PFSK-1 (cell line): Measurements from ENCODE around the gene ATXN8OS.

Experiments used
- FOXP2 ChIP-seq: optimal IDR thresholded peaks from 2 replicates; pipeline ENCODE3; 2011; ENCODE audit warnings: borderline replicate concordance, control low read depth, inconsistent platforms; ENCODE audit not compliant: insufficient read depth; ENCODE audit errors: extremely low read length, extremely low read depth
- POLR2AphosphoS5 ChIP-seq: IDR thresholded peaks from 2 replicates; pipeline ENCODE4 v1.6.1; 2012; ENCODE audit warnings: low read depth, mild to moderate bottlenecking, control low read depth, low read length, moderate library complexity
- SIN3A ChIP-seq: IDR thresholded peaks from 2 replicates; pipeline ENCODE4 v1.6.1; 2012; ENCODE audit warnings: mild to moderate bottlenecking, low read length, moderate library complexity, borderline replicate concordance; ENCODE audit not compliant: insufficient read depth
- TAF1 ChIP-seq: IDR thresholded peaks from 2 replicates; pipeline ENCODE4 v1.6.1; 2012; ENCODE audit warnings: low read length, control low read depth, borderline replicate concordance; ENCODE audit not compliant: insufficient read depth
- TF ChIP-seq, protein P1 (sequence below), 2 experiments: IDR thresholded peaks; 2 replicates each; pipeline versions ENCODE4 v1.6.1 to v1.8.0; 2011 to 2012; ENCODE audit warnings: low read depth in 2 of 2, low read length in 2 of 2, control low read depth in 1 of 2, inconsistent platforms in 1 of 2, mild to moderate bottlenecking in 1 of 2, moderate library complexity in 1 of 2; ENCODE audit not compliant: insufficient read depth in 1 of 2

The ATXN8OS gene

GRCh38 chr13:70117338-70117905 lies 9.8 kb downstream of the ATXN8OS start:
- TF ChIP-seq TAF1 (no peak), SIN3A (no peak), FOXP2 (no peak), POLR2AphosphoS5 (no peak)
- TF ChIP-seq, protein P1, sequence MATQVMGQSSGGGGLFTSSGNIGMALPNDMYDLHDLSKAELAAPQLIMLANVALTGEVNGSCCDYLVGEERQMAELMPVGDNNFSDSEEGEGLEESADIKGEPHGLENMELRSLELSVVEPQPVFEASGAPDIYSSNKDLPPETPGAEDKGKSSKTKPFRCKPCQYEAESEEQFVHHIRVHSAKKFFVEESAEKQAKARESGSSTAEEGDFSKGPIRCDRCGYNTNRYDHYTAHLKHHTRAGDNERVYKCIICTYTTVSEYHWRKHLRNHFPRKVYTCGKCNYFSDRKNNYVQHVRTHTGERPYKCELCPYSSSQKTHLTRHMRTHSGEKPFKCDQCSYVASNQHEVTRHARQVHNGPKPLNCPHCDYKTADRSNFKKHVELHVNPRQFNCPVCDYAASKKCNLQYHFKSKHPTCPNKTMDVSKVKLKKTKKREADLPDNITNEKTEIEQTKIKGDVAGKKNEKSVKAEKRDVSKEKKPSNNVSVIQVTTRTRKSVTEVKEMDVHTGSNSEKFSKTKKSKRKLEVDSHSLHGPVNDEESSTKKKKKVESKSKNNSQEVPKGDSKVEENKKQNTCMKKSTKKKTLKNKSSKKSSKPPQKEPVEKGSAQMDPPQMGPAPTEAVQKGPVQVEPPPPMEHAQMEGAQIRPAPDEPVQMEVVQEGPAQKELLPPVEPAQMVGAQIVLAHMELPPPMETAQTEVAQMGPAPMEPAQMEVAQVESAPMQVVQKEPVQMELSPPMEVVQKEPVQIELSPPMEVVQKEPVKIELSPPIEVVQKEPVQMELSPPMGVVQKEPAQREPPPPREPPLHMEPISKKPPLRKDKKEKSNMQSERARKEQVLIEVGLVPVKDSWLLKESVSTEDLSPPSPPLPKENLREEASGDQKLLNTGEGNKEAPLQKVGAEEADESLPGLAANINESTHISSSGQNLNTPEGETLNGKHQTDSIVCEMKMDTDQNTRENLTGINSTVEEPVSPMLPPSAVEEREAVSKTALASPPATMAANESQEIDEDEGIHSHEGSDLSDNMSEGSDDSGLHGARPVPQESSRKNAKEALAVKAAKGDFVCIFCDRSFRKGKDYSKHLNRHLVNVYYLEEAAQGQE (IDR thresholded peaks at IDR 0.05; ENCODE audit: insufficient read depth in 1 of 2, low read depth in 2 of 2, low read length in 2 of 2): no peak

DNA sequence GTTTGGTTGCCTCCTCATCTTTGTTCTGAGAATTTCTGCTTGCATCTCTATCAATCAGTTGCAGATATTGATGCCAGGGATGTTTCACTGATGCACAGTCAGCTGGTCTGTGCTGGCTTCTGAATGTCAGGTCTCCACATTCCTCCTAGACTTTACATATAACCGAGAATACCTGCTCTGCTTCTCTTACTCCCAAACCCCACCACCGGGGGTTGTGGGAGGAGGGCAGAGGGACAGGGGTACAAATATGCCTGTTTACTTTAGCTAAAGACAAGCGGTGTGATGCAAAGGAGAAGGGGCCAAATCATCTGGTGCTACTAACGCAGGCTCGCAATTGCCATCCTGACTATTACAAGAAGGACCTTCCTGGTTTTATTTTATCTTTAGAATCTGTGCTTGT lies 18.1 kb downstream of the ATXN8OS start:
- TF ChIP-seq SIN3A (no peak), TAF1 (no peak), POLR2AphosphoS5 (no peak), FOXP2 (no peak)
- TF ChIP-seq, protein P1 (IDR thresholded peaks at IDR 0.05; ENCODE audit: insufficient read depth in 1 of 2, low read depth in 2 of 2, low read length in 2 of 2): no peak

DNA sequence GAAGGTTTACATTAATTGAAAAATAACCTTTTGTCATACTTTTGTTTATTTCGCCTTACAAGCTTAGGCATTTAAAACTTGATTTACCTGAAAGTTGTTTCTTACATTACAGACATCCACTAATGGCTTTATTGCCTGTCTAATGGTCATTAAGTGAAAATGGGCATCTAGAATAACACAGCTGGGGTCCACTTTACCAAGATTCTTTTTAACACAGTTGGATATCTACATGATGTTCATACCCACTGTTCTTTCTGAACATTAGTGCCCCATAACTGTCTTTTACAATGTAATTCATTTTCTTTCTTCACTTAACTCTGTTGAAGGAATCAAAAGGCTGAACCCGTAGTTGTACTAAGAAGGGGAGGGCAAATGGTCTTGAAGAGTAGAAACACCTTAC lies 20.5 kb downstream of the ATXN8OS start:
- TF ChIP-seq FOXP2 (no peak), POLR2AphosphoS5 (no peak), SIN3A (no peak), TAF1 (no peak)

GRCh38 chr13:70162141-70162540 lies 54.5 kb downstream of the ATXN8OS start:
- TF ChIP-seq, protein P1 (IDR thresholded peaks at IDR 0.05; ENCODE audit: insufficient read depth in 1 of 2, low read depth in 2 of 2, low read length in 2 of 2): no peak
- no peak for TF ChIP-seq FOXP2

GRCh38 chr13:70170689-70171088 lies 63.1 kb downstream of the ATXN8OS start:
- no peak for TF ChIP-seq POLR2AphosphoS5
- no peak for TF ChIP-seq TAF1
- TF ChIP-seq, protein P1 (IDR thresholded peaks at IDR 0.05; ENCODE audit: insufficient read depth in 1 of 2, low read depth in 2 of 2, low read length in 2 of 2): no peak
- TF ChIP-seq SIN3A: no peak
- TF ChIP-seq FOXP2: no peak
